Prostate gland (tissue), 2 donors: ENCODE measurements around the gene SV2C.

Experiments used
- POLR2A ChIP-seq: fragments of 450-650 bp; IDR thresholded peaks from one replicate; pipeline ENCODE4 v1.6.1; 2016; ENCODE audit warnings: antibody characterized with exemption, mild to moderate bottlenecking
- TF ChIP-seq, protein P1 (sequence below), 4 experiments: fragments of 200-600 bp in 2 of 4; fragments of 450-650 bp in 2 of 4; sonication (generic) in 2 of 4; IDR thresholded peaks; 1 replicate in 3 of 4; 2 replicates in 1 of 4; pipeline ENCODE4 v1.5.1; 2016 to 2019; ENCODE audit warnings: antibody characterized with exemption in 4 of 4, mild to moderate bottlenecking in 2 of 4, moderate library complexity in 2 of 4

DNA sequence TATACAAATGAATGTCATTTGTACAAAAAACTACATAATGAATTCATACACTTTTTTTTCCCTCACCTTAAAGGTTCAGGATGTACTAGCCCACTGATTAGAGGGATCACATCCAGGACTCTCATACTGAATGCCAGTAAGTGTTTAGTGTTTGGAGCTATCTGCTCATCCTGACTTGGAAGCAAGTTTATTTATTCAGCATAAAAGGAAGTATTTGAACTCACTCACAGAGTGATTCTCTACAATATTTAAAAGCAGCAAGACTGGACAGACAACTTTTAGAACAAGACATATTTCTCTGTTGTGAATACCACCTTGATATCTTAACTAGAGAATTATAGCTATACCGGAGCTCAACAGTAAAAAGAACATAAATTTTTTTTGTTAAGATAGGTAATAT lies 305.1 kb downstream of the SV2C start:
- TF ChIP-seq, protein P1, sequence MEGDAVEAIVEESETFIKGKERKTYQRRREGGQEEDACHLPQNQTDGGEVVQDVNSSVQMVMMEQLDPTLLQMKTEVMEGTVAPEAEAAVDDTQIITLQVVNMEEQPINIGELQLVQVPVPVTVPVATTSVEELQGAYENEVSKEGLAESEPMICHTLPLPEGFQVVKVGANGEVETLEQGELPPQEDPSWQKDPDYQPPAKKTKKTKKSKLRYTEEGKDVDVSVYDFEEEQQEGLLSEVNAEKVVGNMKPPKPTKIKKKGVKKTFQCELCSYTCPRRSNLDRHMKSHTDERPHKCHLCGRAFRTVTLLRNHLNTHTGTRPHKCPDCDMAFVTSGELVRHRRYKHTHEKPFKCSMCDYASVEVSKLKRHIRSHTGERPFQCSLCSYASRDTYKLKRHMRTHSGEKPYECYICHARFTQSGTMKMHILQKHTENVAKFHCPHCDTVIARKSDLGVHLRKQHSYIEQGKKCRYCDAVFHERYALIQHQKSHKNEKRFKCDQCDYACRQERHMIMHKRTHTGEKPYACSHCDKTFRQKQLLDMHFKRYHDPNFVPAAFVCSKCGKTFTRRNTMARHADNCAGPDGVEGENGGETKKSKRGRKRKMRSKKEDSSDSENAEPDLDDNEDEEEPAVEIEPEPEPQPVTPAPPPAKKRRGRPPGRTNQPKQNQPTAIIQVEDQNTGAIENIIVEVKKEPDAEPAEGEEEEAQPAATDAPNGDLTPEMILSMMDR (IDR thresholded peaks at IDR 0.05), result no peak
- TF ChIP-seq POLR2A, result no peak
